Liver (tissue), 3 donors: ENCODE measurements around the gene DCTN4.

Experiments used
- EGR1 ChIP-seq, 2 donors: IDR thresholded peaks; 2 replicates each; pipeline ENCODE4 v1.6.1; 2016 to 2018; ENCODE audit warnings: antibody characterized with exemption in 2 of 2, low read depth in 2 of 2
- FOXA1 ChIP-seq: IDR thresholded peaks from 2 replicates; pipeline ENCODE4 v1.6.1; 2016; ENCODE audit warnings: antibody characterized with exemption
- GABPA ChIP-seq, 2 donors: IDR thresholded peaks in 1 of 2; conservative IDR thresholded peaks in 1 of 2; 2 replicates each; pipeline ENCODE4 v1.6.1; 2016; ENCODE audit warnings: antibody characterized with exemption in 2 of 2, mild to moderate bottlenecking in 1 of 2, moderate library complexity in 1 of 2
- HNF4A ChIP-seq, 2 donors: conservative IDR thresholded peaks; 2 replicates each; pipeline ENCODE4 v1.6.1; 2016; ENCODE audit warnings: antibody characterized with exemption in 2 of 2, mild to moderate bottlenecking in 2 of 2
- JUND ChIP-seq, 2 donors: IDR thresholded peaks; 2 replicates each; pipeline ENCODE4 v1.6.1; 2016; ENCODE audit warnings: antibody characterized with exemption in 2 of 2
- RXRA ChIP-seq, 2 donors: IDR thresholded peaks; 2 replicates each; pipeline ENCODE4 v1.6.1; 2017 to 2018; ENCODE audit warnings: antibody characterized with exemption in 2 of 2, mild to moderate bottlenecking in 1 of 2
- SP1 ChIP-seq: IDR thresholded peaks from 2 replicates; pipeline ENCODE4 v1.6.1; 2018; ENCODE audit warnings: antibody characterized with exemption, mild to moderate bottlenecking
- TAF1 ChIP-seq: conservative IDR thresholded peaks from 2 replicates; pipeline ENCODE4 v1.6.1; 2016; ENCODE audit warnings: antibody characterized with exemption, mild to moderate bottlenecking
- TF ChIP-seq, protein P1 (sequence below): fragments of 150-350 bp; IDR thresholded peaks from 2 replicates; pipeline ENCODE4 v1.5.1; 2017; ENCODE audit warnings: improper control_type of control experiment, low read depth, low read length; ENCODE audit not compliant: missing input control
- TF ChIP-seq, protein P2 (sequence below): IDR thresholded peaks from 2 replicates; pipeline ENCODE4 v1.6.1; 2016; ENCODE audit warnings: antibody characterized with exemption
- TF ChIP-seq, protein P3 (sequence below): IDR thresholded peaks from 2 replicates; pipeline ENCODE4 v1.6.1; 2016; ENCODE audit warnings: antibody characterized with exemption, mild to moderate bottlenecking
- TF ChIP-seq, protein P4 (sequence below): IDR thresholded peaks from 2 replicates; pipeline ENCODE4 v1.6.1; 2016; ENCODE audit warnings: antibody characterized with exemption
- TF ChIP-seq, protein P5 (sequence below): IDR thresholded peaks from 2 replicates; pipeline ENCODE4 v1.6.1; 2016; ENCODE audit warnings: antibody characterized with exemption
- donor health status: healthy.
- donor health status: healthy.

DNA sequence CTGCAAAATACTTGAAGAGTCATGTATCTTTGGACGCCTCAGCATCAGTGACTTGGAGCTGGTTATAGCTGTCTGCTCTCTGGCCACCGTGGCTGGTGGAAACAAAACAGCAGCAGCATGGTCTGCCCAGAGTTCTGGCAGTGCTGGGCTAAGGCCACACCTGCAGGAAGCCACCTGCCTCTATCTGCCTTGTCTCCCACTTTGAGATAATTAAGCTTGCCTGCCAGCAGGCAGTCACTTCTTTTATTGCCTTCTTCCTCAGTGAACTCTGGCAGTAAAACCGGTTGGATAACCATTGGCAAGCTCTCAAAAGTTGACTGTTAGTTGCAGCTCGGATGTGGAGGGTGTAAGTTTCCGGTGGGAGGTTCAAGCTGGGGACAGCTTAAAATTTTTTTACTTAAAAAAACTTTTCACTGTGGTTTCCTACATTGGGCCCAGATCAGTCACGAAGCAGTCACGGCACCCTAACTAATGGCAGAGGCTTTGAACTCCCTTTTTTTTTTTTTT is 24.7 kb upstream of the DCTN4 start:
- peak; percentile 45 to 58 for TF ChIP-seq RXRA (IDR thresholded peaks at IDR 0.05)
- TF ChIP-seq, protein P1, sequence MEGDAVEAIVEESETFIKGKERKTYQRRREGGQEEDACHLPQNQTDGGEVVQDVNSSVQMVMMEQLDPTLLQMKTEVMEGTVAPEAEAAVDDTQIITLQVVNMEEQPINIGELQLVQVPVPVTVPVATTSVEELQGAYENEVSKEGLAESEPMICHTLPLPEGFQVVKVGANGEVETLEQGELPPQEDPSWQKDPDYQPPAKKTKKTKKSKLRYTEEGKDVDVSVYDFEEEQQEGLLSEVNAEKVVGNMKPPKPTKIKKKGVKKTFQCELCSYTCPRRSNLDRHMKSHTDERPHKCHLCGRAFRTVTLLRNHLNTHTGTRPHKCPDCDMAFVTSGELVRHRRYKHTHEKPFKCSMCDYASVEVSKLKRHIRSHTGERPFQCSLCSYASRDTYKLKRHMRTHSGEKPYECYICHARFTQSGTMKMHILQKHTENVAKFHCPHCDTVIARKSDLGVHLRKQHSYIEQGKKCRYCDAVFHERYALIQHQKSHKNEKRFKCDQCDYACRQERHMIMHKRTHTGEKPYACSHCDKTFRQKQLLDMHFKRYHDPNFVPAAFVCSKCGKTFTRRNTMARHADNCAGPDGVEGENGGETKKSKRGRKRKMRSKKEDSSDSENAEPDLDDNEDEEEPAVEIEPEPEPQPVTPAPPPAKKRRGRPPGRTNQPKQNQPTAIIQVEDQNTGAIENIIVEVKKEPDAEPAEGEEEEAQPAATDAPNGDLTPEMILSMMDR, result no peak
- TF ChIP-seq, protein P2, sequence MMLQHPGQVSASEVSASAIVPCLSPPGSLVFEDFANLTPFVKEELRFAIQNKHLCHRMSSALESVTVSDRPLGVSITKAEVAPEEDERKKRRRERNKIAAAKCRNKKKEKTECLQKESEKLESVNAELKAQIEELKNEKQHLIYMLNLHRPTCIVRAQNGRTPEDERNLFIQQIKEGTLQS, result no peak
- TF ChIP-seq, protein P3, sequence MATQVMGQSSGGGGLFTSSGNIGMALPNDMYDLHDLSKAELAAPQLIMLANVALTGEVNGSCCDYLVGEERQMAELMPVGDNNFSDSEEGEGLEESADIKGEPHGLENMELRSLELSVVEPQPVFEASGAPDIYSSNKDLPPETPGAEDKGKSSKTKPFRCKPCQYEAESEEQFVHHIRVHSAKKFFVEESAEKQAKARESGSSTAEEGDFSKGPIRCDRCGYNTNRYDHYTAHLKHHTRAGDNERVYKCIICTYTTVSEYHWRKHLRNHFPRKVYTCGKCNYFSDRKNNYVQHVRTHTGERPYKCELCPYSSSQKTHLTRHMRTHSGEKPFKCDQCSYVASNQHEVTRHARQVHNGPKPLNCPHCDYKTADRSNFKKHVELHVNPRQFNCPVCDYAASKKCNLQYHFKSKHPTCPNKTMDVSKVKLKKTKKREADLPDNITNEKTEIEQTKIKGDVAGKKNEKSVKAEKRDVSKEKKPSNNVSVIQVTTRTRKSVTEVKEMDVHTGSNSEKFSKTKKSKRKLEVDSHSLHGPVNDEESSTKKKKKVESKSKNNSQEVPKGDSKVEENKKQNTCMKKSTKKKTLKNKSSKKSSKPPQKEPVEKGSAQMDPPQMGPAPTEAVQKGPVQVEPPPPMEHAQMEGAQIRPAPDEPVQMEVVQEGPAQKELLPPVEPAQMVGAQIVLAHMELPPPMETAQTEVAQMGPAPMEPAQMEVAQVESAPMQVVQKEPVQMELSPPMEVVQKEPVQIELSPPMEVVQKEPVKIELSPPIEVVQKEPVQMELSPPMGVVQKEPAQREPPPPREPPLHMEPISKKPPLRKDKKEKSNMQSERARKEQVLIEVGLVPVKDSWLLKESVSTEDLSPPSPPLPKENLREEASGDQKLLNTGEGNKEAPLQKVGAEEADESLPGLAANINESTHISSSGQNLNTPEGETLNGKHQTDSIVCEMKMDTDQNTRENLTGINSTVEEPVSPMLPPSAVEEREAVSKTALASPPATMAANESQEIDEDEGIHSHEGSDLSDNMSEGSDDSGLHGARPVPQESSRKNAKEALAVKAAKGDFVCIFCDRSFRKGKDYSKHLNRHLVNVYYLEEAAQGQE, result no peak
- TF ChIP-seq JUND (IDR thresholded peaks at IDR 0.05), result no peak
- TF ChIP-seq, protein P4, sequence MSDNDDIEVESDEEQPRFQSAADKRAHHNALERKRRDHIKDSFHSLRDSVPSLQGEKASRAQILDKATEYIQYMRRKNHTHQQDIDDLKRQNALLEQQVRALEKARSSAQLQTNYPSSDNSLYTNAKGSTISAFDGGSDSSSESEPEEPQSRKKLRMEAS, result no peak
- TF ChIP-seq, protein P5, sequence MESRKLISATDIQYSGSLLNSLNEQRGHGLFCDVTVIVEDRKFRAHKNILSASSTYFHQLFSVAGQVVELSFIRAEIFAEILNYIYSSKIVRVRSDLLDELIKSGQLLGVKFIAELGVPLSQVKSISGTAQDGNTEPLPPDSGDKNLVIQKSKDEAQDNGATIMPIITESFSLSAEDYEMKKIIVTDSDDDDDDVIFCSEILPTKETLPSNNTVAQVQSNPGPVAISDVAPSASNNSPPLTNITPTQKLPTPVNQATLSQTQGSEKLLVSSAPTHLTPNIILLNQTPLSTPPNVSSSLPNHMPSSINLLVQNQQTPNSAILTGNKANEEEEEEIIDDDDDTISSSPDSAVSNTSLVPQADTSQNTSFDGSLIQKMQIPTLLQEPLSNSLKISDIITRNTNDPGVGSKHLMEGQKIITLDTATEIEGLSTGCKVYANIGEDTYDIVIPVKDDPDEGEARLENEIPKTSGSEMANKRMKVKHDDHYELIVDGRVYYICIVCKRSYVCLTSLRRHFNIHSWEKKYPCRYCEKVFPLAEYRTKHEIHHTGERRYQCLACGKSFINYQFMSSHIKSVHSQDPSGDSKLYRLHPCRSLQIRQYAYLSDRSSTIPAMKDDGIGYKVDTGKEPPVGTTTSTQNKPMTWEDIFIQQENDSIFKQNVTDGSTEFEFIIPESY, result no peak
- TF ChIP-seq GABPA (IDR thresholded peaks at IDR 0.05 in 1 of 2, conservative IDR thresholded peaks at IDR 0.05 in 1 of 2), result peak; percentile 18 to 31
- no peak for TF ChIP-seq EGR1 (IDR thresholded peaks at IDR 0.05; ENCODE audit: low read depth in 2 of 2)
- no peak for TF ChIP-seq TAF1
- peak; percentile 29 for TF ChIP-seq SP1
- TF ChIP-seq HNF4A (conservative IDR thresholded peaks at IDR 0.05), result no peak
- no peak for TF ChIP-seq FOXA1
